T-helper 9 cell (primary cell): Measurements from ENCODE around the gene TH.
"Not testable (repeated sequence)": the region's sequence is repeated elsewhere in the genome, so short reads cannot be mapped to it uniquely, and the experiment has no call there.

Source experiments
- DNase-seq: peaks from one replicate; pipeline ENCODE4 v3.0.0-alpha.2; 2020

Gene TH

DNA sequence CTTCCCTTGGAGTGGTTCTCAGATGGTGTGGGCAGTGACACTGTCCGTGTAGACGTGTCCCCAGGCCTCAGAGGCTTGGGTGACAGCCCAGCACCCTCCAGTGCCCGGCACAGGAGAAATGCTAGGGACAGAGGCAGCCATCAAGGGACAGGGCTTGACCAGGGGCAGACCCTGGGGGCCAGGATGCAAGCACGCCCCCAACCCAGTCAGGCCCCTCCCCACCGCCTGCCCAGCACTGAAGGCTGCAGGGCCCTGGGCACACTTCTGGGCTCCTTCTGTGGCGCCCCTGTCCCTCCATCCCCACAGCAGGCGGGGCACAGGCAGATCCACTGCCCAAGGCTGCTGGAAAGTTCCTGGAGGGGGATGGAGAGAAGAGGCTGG lies 43.5 kb downstream of the TH start:
- no peak for DNase-seq

DNA sequence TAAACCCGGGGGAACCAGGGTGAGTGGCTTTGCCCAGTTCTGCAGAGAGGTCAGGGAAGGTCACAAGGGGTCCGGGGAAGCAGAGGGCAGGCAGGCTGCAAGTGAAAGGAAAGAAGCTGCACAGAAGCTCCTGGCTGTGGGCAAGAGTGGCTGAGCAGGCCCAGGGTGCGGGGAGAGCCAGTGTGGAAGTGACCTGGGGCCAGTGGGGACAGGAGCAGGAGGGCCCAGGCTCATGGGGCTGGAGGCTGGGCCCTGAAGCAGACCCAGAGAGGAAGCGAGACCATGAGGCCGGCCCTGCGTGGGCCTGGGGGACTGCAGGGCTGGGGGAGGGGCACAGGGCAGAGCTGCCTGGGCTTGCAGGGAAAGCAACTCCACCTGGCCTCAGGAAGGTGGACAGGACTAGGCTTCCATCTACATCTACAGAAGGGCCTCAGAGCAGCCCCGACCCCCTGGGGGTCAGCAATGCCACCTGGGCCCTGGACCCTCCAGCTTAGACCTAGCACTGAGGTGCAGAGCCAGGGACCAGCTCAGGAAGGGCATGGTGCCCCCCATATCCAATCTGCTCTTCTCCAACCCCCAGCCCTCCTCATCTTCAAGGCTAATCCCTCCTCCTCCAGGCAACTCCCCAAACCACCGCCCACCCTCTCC lies 44.0 kb downstream of the TH start:
- DNase-seq = no peak

DNA sequence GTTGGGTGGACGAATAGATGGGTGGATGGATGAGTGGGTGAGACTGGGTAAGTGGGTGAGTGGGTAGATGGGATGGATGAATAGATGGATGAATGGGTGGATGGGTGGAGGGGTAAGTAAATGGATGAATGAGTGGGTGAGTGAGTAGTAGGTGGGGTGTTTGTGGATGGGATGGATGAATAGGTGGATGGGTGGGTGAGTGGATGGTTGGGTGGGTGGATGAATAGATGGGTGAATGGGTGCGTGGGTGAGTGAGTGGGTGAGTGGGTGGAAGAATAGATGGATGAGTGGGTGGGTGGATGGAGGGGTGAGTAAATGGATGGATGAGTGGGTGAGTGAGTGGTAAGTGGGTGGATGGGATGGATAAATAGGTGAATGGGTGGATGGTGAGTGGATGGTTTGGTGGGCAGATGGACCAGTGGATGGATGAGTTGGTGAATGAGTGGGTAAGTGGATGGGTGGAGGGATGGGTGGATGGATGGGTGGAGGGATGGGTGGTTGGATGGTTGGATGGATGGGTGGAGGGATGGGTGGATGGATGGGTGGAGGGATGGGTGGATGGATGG lies 45.0 kb downstream of the TH start:
- DNase-seq = no peak

DNA sequence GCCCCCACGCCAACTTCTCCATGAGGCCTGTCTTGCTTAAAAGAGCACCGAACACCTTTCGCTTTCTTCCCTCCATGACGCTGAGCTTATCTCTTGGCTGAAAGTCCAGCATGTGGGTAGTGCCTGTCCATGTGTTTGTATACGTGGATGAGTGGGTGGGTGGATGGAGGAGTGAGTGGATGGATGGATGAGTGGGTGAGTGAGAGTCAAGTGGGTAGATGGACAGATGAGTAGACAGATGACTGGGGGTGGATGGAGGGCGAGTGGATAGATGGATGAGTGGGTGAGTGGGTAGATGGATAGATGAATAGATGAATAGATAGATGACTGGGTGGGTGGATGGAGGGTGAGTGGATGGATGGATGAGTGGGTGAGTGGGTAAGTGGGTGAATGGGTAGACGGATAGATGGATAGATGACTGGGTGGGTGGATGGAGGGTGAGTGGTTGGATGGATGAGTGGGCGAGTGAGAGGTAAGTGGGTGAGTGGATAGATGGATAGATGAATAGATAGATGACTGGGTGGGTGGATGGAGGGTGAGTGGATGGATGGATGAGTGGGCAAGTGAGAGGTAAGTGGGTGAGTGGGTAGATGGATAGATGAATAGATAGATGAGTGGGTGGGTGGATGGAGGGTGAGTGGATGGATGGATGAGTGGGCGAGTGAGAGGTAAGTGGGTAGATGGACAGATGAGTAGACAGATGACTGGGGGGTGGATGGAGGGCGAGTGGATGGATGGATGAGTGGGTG lies 46.7 kb downstream of the TH start:
- not testable (repeated sequence) for DNase-seq

DNA sequence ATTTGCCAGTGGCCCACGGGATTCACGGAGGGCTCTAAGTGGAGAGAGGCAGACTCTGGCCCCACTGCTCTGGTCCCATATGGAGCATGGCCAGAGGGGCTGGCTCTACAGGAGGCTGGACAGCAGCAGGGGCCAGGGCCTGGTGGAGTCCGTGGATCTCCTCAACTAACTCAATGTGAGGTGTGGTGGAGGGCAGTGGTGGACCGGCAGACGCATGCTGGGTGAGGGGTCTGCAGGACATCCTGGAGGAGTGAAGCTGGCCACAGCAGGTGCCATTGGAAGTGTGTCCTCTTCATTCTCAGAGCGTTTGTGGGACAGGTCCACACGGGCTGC lies 48.0 kb downstream of the TH start:
- no peak for DNase-seq

DNA sequence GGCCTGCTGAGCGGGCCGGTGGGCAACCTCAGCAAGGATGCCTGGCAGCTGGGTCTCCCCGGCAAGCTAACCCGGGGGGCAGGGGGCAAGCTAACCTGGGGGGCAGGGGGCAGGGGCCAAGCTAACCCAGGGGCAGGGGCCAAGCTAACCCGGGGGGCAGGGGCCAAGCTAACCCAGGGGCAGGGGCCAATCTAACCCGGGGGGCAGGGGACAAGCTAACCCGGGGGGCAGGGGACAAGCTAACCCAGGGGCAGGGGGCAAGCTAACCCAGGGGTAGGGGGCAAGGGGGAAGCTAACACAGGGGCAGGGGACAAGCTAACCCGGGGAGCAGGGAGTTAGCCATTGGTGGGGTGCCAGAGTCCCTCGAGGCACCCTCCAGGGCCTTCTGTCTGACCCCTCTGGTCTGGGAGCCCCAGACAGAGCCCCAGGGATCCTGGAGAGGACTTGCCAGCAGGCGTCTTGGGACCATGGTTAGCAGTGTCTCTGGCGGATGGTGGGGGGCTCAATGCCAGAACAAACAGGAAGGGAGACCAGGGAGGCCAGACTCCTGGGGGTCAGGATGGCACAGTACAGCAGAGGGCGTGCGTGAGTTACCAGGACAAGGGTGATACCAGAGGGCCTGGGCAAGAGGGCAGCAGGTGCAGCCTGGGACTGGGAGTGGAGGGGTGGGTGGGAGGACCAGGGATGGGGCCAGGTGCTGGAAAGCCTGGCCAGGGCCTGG lies 48.5 kb downstream of the TH start:
- no peak for DNase-seq

DNA sequence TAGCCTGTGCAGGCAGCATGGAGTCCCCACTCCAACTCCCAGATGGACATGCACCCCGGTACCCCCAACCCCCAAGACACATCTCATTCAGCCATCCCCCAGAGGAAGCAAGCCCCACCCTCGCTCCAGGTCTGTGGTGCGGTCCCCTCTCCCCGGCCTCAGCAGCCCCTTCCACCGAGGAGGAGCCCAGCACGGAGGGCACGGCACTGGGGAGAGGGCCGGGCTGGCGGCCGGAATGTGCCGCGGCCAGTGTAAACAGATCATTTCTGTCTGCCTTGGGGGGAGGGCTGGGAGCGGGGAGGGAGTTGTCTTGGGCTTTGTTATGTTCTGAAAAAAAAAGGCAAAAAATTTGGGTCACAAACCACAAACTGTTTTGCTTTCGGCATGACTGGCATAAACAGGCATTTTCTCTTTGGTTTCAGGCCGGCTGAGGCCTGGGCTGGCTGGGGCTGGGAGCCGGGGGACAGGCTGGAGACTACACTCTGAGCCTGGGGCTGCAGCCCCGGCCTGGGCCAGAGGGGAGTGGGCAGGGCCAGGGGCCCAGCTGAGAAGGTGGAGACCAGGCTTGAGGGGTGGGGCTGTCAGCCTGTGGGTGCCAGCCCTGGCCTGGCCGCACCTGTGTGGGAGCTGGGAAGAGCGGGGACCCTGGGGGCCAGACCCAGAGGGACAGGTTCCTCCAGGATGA lies 49.3 kb downstream of the TH start:
- DNase-seq = no peak

DNA sequence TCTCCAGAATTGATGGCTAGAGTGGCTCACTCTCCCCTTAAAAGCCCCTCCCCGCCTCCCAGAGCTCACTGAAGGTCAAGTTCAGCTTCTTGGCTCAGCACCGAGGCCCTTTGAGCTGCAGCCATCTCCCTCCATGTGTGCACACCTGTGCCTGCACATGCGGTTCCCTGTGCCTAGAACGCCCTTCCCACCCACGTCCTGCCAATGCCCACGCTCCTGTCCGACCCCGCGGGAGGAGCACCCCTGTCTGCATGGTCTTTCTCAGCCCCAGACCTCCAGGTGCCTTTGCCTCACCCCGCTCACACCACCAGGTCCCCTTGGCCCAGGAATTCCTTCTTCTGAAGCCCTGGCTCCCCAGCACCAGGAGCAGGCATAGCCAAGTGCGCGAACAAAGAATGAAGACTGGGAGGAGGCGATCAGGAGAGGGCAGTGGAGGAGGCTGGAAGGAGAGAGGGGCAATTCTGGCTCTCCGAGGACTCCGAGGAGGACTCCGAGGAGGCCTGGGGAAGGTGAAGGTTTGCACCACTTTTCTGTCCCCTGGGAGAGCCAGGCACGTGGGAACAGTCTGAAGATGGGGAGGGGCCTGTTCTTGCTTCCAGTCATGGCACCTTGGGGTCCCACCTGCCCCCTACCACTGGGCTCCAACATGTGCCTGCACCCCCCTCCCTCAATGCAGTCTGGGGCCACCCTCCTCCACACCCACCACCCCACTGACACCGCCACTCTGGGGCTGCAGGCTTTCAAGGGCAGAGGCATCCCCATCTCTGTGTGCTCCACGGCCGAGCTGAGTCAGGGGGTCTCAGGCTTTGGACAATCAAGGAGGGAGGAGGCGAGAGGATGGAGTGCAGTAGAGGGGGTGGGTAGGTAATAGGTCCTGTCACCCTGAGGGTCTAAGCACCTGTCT lies 50.1 kb downstream of the TH start:
- no peak for DNase-seq

DNA sequence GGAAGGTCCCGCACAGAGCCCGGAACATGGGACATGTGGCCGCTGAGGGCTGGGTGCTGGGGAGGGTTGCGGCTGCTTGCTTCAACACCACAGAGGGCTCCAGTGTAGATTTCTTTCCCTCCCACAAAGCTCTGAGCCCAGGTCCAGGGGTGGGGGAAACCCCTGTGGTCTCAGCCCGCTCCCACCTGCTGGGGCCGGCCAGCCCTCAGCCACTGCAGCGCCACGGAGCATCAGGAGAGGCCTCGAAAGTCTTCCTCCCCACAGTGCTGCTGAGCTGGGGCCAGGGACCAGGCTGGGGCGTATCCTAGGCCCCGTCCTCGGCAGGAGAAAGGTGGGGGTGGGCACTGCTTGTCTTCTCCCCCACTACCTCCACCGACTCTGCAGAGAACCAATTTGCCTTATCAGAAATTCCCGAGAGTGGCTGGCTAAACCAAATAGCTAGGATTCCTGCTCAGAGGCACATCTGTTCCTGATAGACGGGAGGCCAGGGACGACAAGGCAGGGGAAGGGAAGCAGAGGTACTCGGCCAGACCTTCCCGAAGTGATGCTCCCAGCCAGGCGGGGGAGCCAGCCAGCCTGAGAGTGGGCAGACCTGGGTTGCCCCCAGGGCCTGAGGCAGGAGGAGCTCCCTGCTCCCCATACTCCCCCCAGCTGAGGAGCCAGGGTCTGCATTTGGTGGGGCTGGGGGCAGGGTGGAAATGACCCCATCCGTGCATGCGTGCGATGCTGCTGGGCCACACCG lies 51.1 kb downstream of the TH start:
- no peak for DNase-seq

DNA sequence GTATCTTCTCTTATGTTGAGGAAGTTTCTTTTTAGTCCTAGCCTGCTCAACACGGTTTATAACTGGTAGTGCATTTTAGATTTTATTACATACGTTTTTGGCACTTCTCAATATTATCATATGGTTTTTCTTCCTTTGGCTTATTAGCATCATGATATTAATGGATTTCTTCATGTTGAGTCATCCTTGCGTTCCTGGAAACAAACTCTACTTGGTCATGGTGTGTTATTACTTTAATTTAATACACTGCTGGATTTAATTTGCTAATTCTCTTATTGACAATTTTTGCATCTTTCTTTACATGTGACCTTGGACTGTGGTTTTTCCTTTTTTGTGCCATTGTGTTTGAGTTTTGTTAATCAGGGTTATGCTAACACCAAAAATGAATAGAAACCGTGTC lies 52.9 kb downstream of the TH start:
- DNase-seq = no peak

DNA sequence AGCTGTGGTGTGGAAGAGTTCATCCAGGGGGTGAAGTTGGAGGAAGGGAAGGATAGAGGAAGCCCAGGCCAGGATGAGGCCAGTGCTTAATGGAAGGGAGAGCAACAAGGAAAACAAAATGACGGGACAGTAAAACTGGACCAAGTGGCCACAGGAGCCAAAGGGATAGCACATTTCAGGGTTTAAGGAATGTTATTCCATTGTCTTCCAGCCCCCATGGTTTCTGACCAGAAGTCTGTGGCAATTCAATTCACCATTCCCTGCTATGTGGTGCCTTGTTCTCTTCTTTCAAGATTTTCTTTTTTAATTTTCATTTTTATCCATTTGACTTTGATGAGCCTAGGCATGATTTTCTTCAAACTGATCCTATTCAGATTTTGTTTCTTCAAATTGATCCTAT lies 54.9 kb downstream of the TH start:
- DNase-seq = no peak

DNA sequence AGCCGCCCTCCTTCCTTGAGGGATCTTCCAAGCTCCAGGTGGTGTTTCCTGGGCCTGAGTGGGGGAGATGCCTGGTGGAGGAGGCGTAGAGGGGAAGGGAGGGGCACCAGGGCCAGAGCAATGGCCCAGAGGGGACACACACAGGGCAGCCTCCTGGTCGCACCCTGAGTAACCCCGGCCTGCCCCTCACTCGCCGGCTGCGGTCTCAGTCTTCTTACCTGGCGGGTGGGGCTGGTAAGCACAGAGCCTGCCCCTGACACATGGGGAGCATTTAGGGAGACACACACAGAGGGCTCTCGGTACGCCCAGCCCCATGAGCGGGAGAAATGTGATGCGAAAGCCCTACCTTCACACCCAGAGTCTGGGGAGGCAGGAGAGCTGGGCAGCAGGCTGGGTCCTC lies 56.3 kb downstream of the TH start:
- no peak for DNase-seq

DNA sequence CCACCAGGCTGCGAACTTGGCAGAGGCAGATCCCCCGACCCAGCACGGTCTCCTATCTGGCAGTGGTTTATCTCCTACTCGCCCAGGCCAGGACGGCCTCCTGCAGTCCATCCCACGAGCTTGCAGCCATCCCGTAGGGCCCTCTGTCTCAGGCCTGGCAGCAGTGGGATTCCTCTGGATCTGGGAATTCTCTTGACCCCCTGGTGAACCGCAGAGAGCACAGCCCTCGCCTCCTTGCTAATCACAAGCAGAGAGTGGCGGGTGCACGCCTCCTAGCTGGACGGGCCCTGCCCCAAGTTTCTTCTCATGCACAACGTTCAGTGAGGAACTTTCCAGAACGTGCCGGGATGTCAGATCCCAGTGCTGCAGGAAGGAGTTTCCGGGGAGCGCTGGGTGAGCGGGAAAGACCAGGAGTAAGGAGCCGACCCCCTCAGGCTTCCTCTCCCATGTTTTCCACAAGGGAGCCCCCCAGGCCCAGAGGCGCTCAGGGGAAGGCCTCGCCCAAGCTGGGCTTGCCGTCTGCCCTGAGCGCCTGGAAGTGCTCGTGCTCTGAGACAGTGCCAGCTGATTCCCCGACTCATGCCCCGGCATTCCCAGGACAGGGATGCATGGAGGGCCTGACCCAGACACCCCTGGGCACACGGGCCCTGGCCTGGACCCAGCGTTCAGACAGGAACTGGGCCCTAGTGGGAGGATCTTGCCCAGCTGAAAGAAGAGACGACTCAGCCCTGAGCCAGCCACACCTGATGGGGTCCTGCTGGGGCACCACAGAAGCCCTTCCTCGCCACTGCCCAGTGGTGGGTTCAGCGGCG lies 57.0 kb downstream of the TH start:
- no peak for DNase-seq
